ENCODE data around the gene OR8D4. TPM values are rescaled to one million over a fixed set of nuclear protein-coding genes. Genes with fewer than 3 reads are reported as not detected.

OR8D4 gene
- total RNA-seq: not detected in 2 replicates

GRCh38 chr11:123901867-123902266 is at the start of gene OR8D4:
Gene OR8D4, plus strand, starts transcription at chr11:123902167. Its CDS starts 4,265 bp downstream, at chr11:123906432.

GRCh38 chr11:123885570-123885969 is 16.4 kb upstream of the OR8D4 start, which contains the start of gene TMEM225:
Gene TMEM225, minus strand, starts transcription at chr11:123885670. Its CDS starts 245 bp downstream, at chr11:123885425.

GRCh38 chr11:123939317-123939716 is 37.4 kb downstream of the OR8D4 start, which contains the start of gene OR4D5:
Gene OR4D5, plus strand, starts transcription at chr11:123939617. Its CDS starts 0 bp downstream, at chr11:123939617.

GRCh38 chr11:123943738-123944137 is 41.8 kb downstream of the OR8D4 start, which contains the start of gene OR6T1:
Gene OR6T1, minus strand, starts transcription at chr11:123943838. Its CDS starts 0 bp downstream, at chr11:123943838.

Other genes starting within 250 kb of the OR8D4 start
- gene SCN3B, start 247.5 kb upstream of the OR8D4 start, total RNA-seq: not detected in 2 replicates
- 4.7 and 5.2 TPM in 2 replicates for gene ZNF202, start 160.5 kb upstream of the OR8D4 start, total RNA-seq
- not detected in 2 replicates for gene OR6X1, start 147.6 kb upstream of the OR8D4 start, total RNA-seq
- gene OR6M1, start 95.8 kb upstream of the OR8D4 start, total RNA-seq: not detected in 2 replicates
- gene TMEM225, start 16.5 kb upstream of the OR8D4 start, total RNA-seq: not detected in 2 replicates
- gene OR4D5, start 37.5 kb downstream of the OR8D4 start, total RNA-seq: not detected in 2 replicates
- not detected in 2 replicates for gene OR6T1, start 41.7 kb downstream of the OR8D4 start, total RNA-seq
- not detected in 2 replicates for gene OR10S1, start 75.6 kb downstream of the OR8D4 start, total RNA-seq
- not detected in 2 replicates for gene OR10G6, start 93.0 kb downstream of the OR8D4 start, total RNA-seq
- not detected in 2 replicates for gene OR10G4, start 110.8 kb downstream of the OR8D4 start, total RNA-seq
- not detected in 2 replicates for gene OR10G9, start 120.8 kb downstream of the OR8D4 start, total RNA-seq
- not detected in 2 replicates for gene OR10G8, start 124.6 kb downstream of the OR8D4 start, total RNA-seq
- not detected in 2 replicates for gene OR10G7, start 139.2 kb downstream of the OR8D4 start, total RNA-seq
- gene VWA5A, start 213.3 kb downstream of the OR8D4 start, total RNA-seq: 21.0 and 23.5 TPM in 2 replicates

Measured in bronchus fibroblast of lung (primary cell).